Superior temporal gyrus (tissue), 1 donor: ENCODE data around the gene LIF.
"Not testable (repeated sequence)": the region's sequence is repeated elsewhere in the genome, so short reads cannot be mapped to it uniquely, and the experiment has no call there.

ENCODE experiments used
- DNase-seq: peaks from one replicate; pipeline ENCODE4 v3.0.0-alpha.2; 2016; ENCODE audit errors: extremely low spot score

Gene LIF

DNA sequence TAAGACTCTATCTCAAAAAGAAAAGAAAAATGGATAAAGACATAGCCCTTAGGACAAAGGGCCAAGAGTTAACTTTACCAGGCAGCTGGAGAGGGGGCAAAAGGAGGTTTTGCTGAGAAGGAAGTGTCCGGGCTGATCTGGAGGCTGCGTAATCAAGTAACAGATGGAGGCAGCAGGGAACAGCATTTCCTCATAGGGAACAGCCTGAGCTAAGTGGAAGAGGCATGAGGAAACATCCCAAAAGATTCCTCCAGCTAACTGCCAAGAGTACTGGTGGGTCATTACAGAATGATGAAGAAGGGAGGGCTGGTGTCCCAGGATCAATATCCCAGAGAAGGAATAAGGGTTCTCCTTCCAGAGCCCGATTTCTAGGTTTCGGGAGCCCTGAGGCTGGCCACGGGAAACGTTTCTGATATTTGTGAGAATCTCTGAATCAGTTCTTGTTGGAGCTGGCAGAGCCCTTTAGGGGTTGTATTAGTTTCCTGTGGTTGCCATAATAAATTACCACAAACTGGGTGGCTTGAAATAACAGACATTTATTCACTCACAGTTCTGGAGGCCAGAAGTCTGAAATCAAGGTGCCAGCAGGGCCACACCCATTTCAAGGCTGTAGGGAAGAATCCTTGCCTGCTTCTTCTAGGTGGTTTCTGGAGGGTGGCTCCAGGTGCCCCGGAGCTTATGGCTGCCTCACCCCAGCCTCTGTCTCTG is 21.2 kb downstream of the LIF start:
- no peak for DNase-seq

DNA sequence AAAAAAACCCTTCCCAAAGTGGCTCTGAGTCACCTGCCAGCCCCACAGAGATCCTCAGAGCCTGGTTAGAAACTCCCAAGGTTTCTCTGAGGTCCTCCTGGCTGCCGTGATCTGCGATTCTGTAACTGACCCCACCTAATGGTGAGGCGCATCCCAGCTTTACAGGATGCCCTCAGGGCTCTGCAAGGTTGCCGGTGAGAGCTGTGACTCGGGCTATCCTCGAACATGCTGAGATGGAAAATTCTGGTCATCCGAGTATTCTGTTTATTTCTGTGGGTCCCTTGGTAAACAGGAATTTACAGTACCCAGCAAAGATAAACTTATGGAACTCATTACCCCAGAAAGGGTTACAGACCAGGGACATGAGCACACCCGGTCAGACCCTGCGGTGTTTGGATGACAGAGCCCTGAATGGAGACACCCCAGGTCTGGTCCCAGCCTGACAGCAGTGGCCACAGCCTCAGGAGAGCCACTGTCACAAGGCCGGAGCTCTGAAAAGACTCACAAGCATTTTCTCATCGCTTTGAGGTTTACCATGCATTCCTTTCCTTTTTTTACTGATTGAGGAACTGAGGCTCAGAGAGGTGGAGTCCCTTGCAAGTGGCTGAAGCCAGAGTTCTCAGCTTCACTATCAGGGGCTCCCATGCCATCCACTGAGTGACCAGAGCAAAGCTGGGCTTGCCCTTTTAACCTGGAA is 22.2 kb downstream of the LIF start:
- no peak for DNase-seq

DNA sequence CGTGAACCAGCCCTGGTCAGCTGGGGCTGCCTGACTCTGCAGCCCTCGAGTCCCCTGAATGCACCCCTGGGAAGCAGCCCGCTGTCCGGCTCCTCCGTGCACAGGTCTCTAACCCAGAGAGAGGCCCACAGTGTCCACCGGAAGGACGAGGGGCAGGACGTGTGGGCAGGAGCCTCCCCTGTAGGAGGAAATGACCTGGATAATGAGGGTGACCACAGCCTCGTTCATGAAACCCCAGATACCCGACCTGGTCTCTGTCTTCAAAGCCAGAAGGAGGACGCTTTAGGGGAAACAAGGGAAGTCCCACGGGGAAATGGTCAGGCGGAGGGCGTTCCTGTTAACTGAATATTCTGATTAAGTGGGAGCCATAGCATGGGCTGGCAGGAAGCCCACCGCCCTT is 23.3 kb downstream of the LIF start:
- DNase-seq, result no peak

DNA sequence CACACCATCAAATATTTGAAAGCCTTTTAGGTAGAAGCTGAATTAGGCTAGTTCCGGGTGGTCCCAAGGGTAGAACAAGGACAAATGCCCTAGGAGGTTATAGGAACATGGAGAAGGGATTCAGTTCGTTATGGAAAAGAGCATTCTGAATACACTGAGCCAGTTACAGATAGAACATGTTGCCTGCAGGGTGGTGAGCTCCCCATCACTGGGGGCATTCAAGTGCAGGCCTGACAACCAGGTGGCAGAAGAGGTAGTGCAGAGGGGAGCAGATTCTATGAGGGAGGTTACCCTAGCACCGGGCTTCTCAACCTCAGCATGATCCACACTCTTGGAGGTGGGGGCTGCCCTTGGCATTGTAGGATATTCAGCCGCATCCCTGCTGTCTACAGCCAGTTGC is 24.2 kb downstream of the LIF start:
- DNase-seq, result no peak

DNA sequence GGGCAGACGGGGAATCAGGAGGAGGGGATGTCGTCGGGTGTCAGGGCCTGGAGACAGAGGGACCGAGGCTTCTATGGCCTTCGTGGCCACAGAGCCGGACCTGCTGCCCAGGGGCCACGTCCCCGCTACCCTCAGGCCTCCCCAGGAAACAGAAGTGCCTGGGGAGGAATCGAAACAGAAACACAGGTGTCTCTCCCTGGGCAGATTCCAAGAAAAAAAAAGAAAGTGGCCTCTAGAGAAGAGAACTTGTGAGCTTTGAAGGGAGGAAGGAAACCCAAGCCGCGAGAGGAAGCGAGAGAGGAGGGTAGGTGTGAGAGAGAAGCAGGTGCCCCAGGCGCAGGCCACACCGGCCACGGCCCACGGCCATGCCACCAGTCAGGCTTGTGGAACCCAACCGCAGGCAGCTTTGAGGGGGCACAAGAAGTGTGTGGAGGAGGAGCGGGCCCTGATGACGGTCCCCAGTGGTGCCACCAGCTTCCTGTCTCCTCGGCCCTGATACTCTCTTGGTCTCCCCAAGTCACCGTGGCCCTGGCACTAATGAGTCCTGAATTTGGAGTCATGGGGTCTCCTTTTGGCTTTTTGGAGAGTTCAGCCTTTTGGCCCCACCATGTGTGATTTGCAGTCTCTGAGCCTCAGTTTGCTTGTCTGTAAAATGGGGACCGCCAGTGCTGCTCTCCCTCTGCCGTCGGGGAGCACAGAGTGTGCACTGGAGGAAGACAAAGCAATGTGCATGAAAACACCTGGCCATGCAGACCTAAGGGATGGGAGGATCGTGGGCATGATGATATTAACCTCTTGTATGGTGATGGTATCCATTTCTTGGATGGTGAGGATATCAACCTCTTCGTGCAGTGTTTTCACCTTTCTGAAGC is 25.2 kb downstream of the LIF start:
- DNase-seq, result no peak

DNA sequence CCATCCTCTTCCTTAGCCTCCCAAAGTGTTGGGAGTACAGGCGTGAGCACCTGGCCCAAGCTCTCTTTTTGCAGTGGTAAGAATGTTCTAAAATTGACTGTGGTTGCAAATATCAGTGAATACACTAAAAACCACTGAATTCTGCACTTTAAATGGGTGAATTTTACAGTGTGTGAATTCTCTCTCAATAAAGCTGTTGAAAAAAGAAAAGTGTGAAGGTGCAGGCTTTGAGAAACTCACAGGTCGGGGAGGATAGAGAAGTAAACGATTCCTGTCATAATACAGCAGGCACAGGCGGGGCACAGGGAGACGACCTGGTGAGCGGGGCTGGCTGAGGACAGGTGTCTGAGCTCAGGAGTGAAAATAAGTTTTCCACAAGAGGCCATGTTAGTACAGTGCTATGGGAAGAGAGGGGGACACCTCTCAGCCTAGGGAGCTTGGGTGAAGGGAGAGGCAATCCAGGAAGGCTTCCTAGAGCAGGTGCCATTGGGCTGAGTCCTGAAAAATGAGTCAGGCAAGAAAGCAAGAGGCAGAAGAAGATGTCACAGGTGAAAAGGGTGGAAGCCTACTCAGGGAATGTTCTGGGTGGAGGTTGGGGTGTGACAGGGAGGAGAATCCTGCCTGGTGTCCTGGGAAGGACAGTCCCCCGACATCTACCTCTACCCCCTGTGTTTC is 26.1 kb downstream of the LIF start:
- DNase-seq, result no peak

DNA sequence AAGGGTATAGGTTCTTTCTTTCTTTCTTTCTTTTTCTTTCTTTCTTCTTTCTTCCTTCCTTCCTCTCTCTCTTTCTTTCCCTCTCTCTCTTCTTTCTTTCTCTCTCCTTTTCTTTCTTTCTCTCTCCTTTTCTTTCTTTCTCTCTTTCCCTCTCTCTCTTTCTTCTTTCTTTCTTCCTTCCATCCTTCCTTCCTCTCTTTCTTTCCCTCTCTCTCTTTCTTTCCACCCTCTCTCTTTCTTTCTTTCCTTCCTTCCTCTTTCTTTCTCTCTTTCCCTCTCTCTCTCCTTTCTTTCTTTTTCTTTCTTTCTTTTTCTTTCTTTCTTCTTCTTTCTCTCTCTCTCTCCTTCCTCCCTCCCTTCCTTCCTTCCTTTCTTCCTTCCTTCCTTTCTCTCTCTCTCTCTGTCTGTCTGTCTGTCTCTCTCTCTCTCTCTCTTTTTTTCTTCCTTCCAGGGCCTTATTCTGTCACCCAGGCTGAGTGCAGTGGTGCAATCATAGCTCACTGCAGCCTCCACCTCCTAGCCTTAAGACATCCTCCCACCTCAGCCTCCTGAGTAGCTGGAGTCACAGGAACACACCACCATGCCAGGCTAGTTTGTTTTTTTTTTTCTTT is 26.8 kb downstream of the LIF start:
- DNase-seq, result no peak

DNA sequence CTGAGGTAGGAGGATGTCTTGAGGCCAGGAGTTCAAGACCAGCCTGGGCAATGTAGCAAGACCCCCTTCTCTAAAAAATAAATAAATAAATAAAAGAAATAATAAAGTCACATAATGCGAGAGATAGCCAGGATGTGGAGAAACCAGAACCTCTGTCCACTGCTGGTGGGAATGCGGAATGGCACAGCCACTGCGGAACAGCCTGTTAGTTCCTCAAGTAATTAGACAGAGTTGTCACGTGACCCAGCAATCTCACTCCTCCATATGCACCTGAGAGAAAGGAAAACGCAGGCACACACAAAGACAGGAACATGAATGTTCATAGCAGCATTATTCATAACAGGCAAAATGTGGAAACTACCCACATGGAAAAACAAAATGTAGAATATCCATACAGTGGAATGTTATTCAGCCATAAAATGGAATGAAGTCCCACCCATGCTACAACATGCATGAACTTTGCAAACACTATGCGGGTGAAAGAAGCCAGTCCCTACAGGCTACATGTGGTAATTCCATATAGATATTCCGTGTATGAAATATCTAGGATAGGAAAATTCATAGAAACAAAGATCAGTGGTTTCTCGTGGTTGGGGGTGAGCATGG is 27.4 kb downstream of the LIF start:
- no peak for DNase-seq

DNA sequence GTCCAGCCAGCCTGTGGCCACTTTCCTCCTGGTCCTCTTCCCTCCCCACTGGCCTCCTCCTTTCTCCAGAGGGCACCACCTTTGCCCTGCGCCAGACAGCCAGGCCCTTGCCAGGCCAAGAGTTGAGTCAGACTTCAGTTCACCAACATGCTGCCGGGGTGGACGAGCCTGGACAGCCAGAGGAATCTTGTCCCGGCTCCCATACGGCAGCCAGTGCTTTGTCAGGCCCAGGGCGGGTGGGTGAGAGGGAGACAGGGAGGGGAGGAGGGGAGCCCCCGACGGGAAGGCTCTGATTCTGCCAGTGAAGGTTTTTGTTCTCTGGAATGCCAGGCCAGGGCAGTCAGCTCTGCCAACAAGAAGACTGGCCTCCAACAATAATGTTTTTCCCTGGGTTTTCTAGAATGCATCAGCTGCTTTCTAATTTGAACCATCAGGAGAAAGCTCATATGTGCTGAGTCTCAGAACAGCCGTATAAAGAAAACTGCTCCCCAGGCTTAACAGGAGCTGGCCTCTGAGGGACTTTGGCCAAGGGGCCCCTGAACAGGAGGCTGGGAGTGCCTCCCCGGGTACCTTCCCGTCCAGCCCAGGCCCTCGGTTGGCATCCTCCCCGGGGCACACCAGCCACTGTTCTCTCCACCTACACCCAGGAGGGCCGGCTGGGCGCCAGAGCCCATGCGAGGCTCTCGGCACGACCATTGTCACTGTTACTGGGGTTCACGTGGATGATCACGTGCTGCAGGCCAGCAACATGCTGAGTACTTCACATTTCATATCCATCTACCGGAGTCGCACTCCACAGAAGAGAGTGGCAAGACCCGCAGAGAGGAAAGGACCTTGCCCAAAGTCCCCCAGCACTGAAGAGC is 28.6 kb downstream of the LIF start:
- no peak for DNase-seq

DNA sequence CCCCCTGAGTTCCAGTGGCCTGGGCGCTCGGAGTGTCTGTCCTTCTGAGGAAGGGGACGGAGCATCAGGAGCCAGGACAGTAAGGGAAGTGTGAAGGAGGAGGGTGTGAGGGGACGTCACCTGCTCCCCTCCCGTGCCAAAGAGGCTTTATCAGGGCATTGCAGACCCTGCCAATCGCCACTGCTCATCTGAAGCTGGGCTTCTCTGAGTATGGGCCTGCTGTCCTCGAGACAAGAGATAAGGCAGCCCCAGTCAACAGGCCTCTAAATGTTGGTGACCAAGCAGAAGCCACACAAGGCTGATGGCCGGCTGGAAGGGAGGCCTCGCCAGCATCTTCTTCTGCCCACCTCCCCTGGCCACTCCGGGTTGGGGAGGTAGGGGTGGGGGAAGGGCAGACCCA is 29.8 kb downstream of the LIF start:
- DNase-seq, result no peak

DNA sequence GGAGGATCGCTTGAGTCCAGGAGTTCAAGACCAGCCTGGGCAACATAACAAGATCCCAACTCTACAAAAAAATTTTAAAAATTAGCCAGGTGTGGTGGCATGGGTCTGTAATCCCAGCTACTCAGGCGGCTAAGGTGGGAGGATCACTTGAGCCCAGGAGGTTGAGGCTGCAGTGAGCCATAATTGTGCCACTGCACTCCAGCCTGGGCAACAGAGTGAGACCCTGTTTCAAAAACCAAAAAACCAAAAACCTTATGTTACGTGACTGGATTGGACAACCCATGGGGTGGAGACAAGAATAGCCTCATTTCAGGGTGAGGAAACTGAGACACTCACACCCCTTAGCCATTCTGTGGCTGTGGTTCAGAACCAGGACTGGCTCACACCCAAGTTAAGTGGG is 30.3 kb downstream of the LIF start:
- DNase-seq, result not testable (repeated sequence)

DNA sequence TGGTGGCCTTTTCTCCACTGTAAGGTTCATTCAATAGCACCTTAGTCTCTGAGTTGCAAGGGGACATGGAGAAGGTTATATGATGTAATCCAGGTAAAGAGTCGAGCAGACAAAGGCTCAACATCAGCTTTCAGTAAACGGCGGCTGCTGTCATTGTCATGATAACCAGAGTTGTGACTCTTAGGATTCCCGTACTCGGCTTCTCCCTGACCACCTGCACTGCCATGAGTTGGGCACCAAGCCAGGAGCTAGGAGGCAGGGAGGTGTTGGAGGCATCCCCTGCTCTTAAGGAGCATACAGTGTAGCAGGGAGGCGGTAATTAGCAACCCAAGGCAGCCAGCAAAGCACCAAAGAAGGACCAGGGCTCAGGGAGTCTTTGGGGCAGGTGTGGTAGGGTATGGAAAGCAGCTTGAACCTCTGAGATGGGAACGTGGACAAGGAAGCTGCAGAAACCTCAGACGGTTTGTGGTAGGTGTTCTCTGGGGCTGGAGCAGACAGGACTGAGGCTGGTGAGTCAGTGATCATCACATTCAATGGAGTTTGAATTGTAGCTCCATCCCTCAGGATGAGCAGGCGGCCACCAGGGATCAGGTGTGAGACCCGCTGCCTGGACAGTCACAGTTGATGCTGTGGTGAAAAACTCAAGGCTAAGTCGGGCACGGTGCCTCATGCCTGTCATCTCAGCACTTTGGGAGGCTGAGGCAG is 31.7 kb downstream of the LIF start:
- no peak for DNase-seq

DNA sequence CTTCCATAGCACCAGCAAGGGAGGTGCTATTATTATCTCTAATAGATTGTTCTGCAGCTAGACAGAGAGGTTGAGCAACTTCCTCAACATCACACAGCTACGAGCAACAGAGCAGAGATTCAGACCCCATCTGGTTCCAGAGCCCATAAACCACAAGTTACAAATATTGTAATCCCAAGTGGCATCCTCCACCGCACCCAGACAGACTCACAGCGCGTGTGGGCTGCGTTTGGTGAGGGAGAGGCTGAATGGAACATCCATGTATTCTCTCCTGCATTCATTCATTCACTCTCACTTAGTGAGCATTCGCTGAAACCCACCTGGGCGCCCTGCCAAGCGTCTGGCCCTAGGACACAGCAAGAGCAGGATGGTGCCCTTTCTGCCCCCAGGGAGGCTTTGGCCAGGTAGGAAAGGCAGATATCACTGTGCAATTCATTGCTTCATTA is 33.5 kb downstream of the LIF start:
- no peak for DNase-seq

DNA sequence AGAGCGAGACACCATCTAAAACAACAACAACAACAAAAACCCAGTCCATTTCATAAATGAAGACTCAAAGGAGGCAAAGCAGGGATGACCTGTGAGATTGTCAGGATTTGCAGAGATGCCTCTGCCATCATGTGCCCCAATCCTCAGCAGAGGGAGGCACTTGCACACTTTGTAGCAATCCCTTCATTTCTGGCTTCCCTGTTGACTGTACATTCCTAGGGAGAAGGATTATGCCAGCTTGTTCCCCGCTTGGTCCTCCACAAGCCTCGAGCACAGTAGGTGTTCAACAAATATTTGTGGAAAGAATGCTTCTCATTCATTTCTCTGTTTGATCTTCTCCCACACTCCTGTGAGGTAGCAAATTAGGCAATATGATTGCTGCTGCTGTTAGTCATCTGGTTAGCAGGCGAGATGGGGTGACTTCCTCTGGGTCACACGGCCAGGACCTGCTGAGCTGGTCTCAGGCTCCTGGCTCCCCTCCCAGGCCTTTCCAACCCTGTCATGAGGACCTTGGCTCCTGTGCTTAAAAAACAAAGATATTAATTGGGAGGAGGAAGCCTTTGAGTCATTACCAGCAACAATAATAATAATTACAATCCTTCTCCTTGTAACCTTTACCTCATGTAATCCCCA is 34.1 kb downstream of the LIF start:
- no peak for DNase-seq

DNA sequence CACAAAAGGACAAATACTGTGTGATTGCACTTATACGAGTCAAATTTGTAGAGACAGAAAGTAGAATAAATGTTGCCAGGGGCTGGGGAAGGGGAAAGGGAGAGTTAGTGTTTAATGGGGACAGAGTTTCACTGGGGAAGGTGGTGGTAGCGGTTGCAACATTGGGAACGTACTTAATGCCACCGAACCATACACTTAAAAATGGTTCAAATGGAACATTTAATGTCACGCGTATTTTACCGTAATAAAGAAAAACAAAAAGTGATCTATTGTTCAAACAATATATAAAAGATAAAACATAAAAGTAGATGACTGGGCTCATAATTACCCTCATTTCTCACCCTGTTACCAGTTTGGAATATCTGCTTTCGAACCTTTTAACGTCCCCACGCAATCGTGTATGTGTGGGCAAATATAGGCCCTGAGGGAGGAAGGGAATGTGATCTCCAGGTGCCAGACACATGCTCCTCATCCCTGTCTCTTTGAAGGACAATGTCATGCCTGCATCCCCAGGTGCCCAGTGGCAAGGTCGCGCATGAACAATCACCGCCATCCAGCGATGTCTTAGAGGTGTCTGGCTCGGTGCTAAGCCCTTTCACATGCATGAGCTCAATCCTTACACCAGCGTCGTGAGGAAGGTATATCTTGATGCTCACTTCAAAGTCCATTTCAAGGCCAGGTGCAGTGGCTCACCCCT is 35.3 kb downstream of the LIF start:
- DNase-seq, result no peak

DNA sequence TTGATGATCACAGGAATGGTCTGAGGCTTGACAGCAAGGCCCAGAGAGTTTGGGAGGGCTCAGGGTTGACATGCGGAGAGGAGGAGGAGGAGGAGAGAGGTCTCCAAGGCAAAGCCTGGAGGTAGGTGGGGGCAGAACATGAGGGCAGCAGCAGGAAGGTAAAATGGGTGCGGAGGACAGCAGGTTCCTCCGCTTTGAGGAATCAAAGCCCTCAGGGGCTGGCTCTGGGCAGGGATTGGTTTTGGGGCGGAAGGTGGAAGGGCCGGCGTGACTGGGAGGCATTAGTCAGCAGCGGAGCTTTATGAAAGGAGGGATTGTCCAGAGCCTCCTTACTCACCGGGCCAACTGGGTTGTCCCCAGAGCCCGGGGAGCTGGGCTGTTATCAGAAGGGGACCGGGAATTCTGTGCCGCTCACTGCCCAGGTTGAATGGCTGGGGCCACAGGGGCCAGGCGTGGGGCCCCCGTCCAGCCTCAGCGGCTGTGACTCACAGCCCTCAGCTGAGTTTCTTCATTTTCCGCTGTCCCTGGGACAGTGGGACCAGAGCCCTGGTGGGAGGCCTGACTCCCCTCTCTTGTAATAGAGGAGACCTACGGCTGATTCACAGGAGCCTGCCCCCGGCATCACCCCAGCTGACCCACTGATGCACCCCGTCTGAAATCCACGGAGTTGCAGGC is 36.2 kb downstream of the LIF start:
- peak; percentile 60 for DNase-seq

DNA sequence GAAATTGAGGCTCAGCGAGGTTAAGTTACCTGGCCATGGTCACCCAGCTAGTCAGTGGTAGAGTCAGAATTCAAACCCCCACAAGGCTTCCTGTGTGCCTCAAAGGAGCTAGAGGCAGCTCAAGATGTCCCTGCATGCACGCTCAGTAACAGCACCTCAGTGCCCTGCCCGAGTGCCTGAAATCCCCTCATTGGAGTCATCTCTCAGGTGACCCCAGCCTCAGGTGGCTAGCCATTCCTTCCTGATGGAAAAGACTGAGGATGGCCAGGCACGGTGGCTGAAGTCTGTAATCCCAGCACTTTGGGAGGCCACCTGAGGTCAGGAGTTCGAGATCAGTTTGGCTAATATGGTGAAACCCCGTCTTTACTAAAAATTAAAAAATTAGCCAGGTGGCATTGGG is 36.9 kb downstream of the LIF start:
- no peak for DNase-seq
